ENCODE measurements around the gene EPRS1.
"Not testable (repeated sequence)": the region's sequence is repeated elsewhere in the genome, so short reads cannot be mapped to it uniquely, and the experiment has no call there.

Gene EPRS1

DNA sequence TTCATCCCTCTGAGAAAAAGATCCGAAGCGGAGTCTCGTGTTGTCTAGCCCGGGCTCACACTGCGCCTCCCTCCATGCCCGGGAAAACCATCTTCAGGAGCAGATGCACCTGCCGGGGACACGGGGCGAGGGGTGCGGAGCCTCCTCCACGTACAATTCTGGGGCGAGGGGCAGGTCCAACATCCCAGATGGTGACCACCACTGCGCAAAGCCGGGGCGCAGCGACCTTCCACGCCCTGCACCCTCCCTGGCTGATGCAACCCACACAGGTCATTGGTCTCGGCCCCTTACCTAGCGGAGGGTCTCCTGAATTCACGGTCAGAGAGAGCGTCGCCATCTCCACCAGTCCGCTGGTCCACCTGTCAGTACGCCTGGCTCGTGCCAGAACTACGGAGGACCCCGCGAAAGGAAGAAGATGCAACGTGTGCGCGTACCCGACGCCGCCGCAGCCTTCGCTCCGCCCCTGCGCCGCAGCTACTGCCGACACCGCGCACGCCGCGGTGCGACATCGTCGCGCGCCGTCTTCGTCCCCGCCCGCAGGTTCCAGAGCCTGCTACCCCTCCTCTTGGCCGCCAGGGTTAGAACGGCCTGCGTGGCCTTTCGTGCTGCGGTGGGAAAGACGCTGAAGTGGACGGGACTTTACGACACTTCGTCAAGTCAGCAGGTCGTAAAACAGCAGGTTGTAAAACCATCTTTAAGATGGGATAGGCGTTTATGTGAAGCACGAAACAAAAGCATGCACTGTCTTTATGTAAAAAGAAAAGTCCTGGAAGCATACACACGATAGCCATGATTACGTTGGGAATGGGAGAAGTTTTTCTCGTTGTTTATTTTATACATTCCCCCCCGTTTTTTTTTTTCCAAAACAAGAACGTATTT is at the start of gene EPRS1:
TSS of gene EPRS1 (minus strand) at position 454 of the 879 bp plus-strand sequence. CDS start at position 337, 117 bp downstream.
- peak; percentile 97 for DNase-seq

DNA sequence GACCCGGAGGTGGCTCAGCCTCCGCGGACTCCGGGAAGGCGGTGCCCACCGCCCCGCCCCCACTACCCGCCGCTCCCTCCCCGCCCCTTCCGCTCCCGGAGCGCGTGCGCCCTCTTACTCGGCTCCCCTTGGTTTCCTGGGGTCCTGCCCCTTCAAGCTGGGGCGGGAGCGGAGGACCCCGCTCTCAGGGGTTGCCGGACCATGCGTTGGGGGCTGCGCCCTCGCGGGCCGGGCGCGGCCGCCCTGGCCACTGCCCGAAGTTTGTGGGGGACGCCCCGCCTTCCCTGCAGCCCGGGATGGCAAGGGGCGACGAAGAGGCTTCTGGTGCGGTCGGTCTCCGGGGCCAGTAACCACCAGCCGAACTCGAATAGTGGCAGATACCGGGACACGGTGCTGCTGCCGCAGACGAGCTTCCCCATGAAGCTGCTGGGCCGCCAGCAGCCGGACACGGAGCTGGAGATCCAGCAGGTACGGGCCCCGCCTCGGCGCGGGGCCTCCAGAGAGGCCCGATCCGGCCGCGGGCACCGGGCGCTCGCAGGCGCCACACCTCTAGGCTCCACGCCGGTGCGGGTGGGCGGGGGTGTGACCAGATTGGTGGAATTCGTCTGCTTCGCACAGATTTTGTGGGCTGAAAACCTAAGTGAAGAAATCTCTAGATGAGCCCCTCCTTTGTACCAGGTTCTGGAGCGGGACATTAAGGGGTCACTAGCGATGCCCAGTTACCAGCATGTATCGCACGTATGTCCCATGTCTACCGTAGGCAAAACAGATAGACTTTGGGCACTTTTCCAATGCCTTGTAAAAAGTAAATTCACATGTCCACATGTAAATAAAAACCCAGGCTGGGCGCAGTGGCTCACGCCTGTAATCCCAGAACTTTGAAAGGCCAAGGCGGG is 48.0 kb upstream of the EPRS1 start, which contains the start of gene IARS2:
TSS of gene IARS2 (plus strand) at position 117 of the 896 bp plus-strand sequence. CDS start at position 202, 85 bp downstream.
- DNase-seq = peak; percentile 80

DNA sequence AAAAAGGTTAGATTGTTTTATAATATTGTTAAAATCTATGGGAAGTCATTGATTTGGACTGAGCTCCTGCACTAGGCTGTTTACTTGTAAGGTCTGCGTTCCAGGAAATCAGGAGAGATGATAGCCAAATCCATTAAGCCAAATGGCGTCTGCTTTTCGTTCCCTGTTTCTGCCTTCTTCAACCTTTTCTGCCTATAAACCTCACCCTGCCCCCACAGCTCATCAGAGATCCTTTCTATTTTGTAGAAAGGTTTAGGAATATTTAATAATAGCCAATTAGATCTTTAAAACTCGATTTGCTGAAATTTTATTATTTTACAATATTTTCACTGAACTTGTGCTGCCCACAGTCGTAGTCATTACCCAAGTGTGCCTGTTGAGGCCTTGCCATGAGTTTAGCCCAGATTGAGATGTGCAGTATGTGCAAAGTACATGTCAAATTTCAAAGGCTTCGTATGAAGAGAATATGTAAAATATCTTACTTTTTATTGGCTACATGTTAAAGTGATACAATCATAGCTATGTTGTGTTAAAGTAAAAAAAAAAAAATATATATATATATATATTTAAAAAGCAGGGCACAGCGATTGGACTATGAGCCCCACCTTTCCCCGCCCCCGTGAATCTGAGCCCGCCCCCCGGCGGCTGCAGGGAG is 47.2 kb upstream of the EPRS1 start:
- no peak for DNase-seq

DNA sequence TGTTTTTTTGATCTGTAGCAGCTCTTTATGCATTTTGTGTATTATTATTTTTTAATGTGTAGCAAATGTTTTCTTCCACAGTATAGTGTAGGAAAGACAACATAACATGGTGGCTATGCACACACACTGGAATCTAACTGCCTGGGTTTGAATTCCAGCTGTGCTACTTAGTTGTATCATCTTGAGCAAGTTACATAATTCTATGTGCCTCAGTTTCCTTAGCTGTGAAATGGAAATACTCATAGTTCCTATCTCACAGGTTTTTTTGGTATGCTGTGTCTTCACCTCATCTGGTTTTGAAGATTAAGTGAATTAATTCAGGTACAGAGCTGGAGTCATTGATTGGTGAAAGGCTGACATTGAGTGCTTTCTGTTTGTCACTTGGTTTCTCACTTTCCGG is 46.4 kb upstream of the EPRS1 start:
- no peak for DNase-seq

DNA sequence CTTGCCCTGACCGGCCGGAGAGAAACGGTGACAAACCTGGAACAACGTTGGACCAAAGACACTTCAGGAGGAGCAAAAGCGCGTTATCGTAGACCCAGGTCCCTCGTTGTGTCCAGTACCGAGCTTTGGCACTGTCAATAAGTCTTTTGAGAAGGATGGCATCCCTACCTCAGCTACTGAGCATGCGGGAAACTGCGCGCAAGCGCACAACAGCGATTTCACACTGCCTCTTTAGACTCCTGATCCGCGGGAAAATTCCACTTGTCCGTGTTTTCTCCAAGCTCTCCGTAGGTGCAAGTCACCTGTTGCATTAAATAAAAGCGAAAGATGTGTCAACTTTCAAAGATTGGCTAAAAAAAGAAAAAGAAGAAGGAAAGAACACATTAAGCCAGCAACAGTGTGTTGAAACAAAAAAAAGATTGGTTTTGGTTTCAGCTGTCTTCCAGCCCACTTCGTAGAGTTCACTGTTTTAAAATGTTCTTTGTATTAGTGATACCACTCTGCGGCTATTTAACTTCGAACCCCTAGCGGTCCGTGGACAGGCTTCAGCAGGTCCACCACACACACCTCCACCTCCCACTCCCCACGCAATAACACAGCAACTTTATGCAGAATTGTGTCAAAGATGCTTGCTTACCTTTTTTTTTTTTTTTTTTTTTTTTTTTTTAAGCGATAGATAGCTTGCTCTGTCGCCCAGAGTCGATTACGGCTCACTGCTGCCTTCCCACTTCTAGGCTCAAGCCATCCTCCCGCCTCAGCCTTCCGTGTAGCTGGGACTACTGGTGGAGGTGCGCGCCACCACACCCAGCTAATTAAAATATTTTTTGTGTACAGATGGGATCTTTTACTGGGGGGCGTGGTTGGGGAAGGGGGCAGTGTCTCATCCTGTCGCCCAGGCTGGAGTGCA is 43.6 kb upstream of the EPRS1 start, which contains the start of gene BPNT1:
TSS of gene BPNT1 (minus strand) at position 139 of the 907 bp plus-strand sequence. CDS start 9,942 bp downstream, outside the sequence.
- DNase-seq = peak; percentile 97

DNA sequence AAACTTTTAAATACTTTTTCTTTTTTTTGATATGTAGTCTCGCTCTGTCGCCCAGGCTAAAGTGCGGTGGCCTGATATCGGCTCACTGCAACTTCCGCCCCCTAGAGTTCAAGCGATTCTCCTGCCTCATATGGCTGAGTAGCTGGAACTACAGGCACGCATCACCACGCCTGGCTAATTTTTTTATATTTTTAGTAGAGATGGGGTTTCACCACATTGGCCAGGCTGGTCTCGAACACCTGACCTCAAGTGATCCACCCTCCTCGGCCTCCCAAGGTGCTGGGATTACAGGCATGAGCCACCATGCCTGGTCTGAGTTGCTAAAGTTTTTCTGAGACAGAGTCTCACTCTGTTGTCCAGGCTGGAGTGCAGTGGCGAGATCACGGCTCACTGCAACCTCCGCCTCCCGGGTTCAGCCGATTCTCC is 40.0 kb upstream of the EPRS1 start:
- DNase-seq = not testable (repeated sequence)

DNA sequence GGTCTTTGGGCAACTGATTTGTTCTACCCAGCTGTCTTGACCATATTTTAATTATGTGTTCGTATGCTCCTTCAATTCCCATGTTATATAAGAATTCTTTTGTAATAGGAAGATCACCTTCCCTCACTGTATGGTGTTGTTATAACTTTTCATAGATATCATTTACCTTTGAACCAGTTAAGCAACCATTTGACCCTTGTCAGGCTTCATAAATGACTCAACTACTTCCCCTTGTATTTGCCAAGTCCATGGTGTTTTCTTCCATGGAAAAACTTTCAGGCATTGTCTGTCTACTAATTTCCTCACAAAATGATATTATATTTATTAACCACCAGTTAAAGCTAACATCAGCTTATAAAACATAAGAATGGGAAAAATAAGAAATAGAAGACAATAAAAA is 38.2 kb upstream of the EPRS1 start:
- DNase-seq = no peak

DNA sequence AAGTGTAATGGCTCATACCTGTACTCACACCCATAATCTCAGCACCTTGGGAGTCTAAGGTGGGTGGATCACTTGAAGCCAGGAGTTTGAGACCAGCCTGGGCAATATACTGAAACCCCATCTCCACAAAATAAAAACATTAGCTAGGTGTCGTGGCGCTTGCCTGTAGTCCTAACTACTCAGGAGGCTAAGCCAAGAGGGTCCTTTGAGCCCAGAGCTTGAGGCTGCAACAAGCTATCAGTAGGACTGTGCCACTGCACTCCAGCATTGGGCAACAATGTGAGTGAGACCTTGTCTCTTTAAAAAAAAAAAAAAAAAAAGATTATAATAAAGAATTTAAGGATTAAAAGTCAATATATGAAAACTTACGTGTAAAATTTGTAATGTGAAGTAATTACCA is 31.6 kb upstream of the EPRS1 start:
- DNase-seq = no peak

DNA sequence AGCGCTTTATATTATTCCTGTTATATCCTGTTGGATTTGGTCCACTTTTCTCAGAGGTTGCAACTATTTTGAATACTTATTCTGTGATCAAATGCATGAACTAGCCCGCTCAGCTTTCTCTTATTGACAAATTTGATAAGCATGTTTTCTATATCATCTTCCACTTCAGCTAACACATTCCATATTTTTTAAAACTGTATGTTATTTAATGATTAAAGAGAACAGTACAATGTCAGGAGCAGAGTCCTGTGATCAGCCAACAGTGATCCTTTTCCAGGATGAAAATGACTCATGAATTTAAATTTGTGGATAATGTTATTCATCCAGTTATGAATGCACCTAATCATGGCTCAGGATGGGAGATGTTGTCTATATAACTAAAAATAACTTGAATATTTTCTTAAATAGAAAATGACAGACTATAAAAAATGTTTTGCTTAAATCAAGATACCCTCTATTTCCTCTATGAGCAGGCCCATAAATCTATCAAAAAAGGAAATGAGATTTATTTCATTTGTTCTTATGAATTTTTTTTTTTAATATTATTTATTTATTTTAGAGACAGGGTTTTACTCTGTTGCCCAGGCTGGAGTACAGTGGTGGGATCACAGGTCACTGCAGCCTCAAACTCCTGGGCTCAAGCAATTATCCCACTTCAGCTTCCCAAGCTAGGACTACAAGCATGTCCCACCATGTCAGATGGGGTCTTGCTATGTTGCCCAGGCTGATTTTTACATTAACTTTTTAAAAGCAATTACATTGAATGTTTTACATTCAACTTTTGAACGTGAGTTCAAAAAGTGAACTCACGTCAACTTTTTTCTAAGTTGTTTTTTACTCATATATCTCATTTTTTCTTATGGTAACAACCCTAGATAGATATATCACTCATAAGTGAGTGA is 30.8 kb upstream of the EPRS1 start:
- DNase-seq = no peak

DNA sequence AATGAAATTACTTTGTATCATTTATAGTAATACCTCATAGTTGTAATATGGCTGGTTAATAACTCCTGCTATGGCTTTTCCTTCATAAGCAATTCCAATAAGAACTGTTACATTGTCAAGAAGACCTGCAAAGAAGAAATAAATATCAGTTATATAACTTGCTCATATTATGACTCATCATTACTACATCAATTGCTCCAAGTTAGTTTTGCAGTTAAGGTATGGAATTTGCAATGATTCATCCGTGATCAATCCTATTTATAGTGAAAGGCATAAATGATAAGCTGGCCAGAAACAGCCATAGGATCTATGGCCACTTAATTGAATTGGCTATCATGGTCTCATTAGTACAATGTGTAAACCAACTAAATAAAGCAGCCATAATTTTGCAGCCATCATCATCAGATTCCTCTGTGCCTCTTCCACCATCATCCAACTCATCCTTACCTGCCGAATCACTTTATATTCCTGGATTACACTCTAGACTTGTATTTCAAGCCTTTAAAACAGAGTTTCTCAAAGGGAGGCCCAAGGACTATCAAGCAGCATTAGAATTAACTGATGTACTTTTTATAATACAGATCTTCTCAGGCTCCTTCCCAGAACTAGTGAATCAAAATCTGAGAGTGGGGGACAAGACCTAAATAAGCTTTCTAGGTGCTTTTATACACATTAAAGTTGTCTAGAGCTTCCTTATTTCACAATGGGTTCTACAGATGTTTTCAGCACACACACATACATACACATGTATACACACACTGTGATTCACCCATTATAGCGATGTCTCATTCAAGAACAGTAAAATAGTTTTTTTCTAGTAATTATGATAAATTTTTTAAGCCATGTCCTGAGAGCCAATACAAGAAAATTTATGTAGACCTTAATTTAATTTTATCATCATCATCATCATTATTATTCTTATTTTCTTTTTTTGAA is 21.2 kb upstream of the EPRS1 start:
- no peak for DNase-seq

DNA sequence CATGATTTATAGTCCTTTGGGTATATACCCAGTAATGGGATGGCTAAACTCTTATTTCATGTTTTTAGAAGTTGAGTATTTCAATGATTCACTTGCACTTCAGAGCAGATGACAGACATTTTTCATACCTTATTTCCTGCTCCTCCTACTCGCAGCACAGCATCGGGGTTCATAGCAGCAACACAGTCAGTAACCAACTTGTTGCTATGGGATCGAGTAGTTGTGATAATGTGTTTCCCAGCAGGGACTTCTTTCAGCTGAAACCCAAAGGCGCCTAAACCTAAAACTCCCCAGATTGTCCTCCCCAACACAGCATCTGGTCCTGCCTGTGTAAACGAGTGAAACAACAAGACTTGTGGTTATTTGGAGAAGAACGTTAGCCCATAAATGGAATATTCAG is 16.3 kb upstream of the EPRS1 start:
- no peak for DNase-seq

DNA sequence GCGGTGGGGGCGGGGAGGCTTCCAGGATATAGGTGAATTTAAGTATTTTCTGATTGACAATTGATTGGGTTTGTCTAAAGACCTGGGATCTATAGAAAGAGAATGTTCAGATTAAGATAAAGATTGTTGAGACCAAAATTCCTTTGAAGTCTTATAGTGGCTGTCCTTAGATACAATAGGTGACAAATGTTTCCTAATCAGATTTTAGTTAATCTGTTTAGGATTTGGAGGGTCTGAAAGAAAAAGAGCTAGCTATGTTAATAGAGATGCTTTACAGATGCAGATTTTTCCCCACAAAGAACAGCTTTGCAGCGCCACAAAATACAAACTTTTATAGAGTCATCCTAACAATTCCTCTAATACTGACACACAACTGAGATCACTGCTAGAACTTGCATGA is 14.6 kb upstream of the EPRS1 start:
- DNase-seq = no peak

DNA sequence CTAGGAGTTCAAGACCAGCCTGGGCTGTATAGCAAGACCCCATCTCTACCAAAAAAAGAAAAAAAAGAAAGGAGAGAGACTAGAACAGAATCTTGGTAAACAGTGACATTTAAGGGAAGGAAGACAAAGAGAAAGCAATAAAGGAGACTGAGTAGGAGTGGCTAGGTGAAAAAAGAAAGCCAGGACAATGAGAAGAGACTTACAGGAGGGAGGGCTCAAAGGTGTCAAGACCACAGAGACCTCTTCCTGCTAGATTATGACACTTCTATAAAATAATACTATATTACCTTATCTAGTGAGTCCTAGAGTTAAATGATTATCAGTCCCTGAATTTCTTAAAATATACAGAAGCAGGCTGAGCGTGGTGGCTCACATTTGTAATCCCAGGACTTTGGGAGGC is 10.1 kb upstream of the EPRS1 start:
- no peak for DNase-seq

DNA sequence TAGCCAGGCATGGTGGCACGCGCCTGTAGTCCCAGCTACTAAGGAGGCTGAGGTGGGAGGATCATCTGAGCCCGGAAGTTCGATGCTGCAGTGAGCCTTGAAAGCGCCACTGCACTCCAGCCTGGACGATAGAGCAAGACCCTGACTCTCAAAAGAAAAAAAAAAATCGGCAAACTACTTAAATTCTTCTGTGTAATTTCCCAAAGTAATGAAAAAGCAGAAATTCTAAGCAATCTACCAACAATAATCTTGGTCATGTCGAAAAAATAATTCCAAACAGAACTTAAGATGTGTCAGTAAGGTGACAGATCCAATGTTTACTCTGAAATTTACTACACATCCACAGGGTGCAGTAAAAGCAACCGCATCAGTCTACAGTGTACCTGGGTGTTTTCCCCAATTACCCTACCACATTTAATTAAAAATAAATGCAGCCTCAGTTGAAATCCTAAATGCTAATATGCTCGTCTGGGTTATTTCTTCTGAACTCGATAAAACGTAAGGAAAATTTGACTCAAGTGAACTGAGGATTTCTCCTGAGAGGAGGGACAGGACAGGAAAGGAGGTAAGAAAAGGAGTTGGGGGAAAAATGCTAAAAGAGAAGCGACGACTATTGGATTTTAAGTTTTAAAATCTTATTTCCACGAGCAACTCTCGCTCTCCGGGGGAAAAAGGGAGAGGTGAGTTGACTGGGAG is 801 bp downstream of the EPRS1 start:
- no peak for DNase-seq

DNA sequence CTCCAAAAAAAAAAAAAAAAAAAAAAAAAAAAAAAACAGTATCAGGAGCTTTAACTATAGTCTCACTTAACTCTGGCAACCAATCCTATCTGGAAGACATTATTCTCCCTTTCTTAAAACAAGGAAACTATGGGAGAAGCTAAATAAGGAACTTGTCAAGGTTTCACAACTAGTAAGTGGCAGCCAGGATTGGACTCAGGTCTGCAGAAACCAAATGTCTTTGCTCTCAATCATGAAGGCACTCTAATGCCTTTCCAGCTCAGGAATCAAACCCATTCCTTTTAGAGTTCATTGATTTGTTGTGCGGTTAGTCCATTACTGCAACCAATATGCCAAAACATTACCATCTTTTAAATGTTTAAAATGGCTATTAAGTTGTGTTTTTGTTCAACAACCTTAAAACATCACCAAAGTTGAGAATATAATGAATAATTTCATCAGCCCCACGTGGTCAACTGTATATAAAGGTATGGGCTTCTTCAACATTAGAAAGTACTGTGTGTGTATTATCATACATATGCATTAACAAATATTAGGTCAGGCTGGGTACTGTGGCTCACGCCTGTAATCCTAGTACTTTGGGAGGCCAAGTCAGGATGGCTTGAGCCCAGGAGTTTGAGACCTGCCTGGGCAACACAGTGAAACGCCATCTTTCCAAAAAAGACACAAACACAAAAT is 1.5 kb downstream of the EPRS1 start:
- no peak for DNase-seq

DNA sequence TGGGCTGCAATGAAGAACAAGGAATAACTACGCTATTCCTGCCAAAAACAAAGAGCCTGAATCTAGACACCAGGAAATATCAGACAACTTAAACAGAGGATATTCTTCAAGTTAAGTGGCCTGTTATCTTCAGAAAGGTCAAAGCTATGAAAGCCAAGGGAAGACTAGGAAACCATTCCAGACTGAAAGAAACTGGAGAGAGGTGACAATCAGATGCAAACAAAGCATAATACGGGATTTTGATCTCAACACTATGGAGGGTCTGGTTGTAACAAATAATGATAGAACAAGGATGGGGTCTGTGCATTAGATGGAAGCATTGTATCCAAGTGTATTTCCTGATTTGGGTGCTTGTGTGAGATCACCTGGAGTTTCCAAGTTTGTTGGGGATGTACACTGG is 2.7 kb downstream of the EPRS1 start:
- no peak for DNase-seq

DNA sequence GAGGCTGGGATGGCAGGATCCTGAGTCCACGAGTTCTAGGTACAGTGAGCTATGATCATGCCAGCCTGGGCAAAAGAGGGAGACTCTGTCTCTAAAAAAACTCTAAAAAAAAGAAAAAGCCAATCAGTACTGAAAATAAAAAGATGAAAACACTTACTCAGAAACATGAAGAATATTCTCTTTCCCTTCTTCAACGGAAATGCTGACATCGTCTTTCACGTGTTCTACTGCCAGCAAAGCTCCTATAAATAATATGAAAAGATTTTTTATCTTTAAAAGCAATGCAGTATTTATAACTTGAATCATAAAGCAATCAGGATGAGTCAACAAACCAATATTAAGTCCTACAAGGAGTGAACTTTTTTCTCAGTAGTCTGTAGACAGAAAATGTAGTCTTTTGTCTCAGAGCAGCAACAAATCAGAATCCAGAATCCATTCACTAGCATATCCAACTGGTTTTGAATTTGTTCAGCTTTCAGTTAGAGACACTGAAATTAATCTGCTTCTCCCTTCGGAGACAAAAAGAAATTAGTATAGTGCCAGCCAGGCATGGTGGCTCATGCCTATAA is 6.2 kb downstream of the EPRS1 start:
- DNase-seq = no peak

DNA sequence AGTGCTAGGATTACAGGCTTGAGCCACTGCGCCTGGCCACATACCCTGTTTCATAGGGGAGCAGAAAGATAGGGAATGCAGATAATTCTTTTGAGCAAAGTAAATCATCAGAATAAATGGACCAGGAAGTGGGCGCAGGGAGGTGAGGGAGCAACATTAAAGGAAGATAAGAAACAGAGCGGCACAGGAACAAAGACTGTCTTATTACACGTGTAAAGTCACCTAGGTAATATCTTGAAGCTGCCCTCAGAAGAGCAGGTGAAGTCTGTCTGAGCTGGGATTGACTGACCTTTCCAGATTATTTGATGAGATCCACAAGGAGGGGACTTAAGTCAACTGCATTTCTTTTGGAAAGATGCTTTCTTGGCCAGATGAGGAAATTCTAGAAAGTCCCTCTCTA is 7.7 kb downstream of the EPRS1 start:
- DNase-seq = no peak
